Measurements from ENCODE around the gene DENND4A. TPM values are rescaled to one million over a fixed set of nuclear protein-coding genes. Genes with fewer than 3 reads are reported as not detected.
"Not testable (repeated sequence)": the region's sequence is repeated elsewhere in the genome, so short reads cannot be mapped to it uniquely, and the experiment has no call there.

DENND4A gene
- total and polyA plus RNA-seq, 3 donors from 2014 or later = 16.5 to 65.7 (median 63.4) TPM

GRCh38 chr15:65618560-65619109 lies 173.5 kb downstream of the DENND4A start:
- intact Hi-C loops (cut with DNase I; ENCODE audit: low total_unique reads) = no loop called here
- Histone ChIP-seq H3K27ac (no peak overlapping the region), H3K36me3 (ENCODE audit: low read depth, missing control alignments) (no peaks in the 10 kb centered on the region), H3K27me3 (no peaks in the 10 kb centered on the region), H3K4me1 (no peaks in the 10 kb centered on the region), H3K9me3 (no peaks in the 10 kb centered on the region), H3K4me3 (no peak overlapping the region)
- 65 to 77% methylated on average over 5 of the region's 5 CpGs for WGBS, 2 donors
- TF ChIP-seq CTCF (IDR thresholded peaks at IDR 0.05) (no peak), POLR2A (IDR thresholded peaks at IDR 0.05) (no peak)
- DNase-seq = no peak

GRCh38 chr15:65615887-65616286 lies 176.2 kb downstream of the DENND4A start:
- H3K36me3 ChIP-seq (ENCODE audit: low read depth, missing control alignments); DNase-seq; intact Hi-C loops (cut with DNase I; ENCODE audit: low total_unique reads); H3K4me3 ChIP-seq; H3K27ac ChIP-seq; H3K27me3 ChIP-seq; H3K9me3 ChIP-seq: not testable (repeated sequence)
- peaks cover 13% of the 10 kb centered on the region for H3K4me1 ChIP-seq
- 92 to 100% methylated on average over 1 of the region's 1 CpG for WGBS, 2 donors

GRCh38 chr15:65612949-65613744 lies 178.9 kb downstream of the DENND4A start:
- intact Hi-C loops (cut with DNase I; ENCODE audit: low total_unique reads) = no loop called here
- Histone ChIP-seq H3K27ac (no peak overlapping the region), H3K9me3 (no peaks in the 10 kb centered on the region), H3K4me3 (no peak overlapping the region), H3K4me1 (peaks cover 24% of the 10 kb centered on the region), H3K27me3 (no peaks in the 10 kb centered on the region), H3K36me3 (ENCODE audit: low read depth, missing control alignments) (no peaks in the 10 kb centered on the region)
- 72 to 79% methylated on average over 6 of the region's 6 CpGs for WGBS, 2 donors
- no peak for DNase-seq
- TF ChIP-seq CTCF (IDR thresholded peaks at IDR 0.05) (no peak), POLR2A (IDR thresholded peaks at IDR 0.05) (no peak)

- Histone ChIP-seq H3K4me1 (peaks cover 24% of the 10 kb centered on the region), H3K27me3 (no peaks in the 10 kb centered on the region), H3K4me3 (no peak overlapping the region), H3K9me3 (no peaks in the 10 kb centered on the region), H3K36me3 (ENCODE audit: low read depth, missing control alignments) (no peaks in the 10 kb centered on the region), H3K27ac (peak overlapping the region; percentile 92)
- no peak for TF ChIP-seq POLR2A (IDR thresholded peaks at IDR 0.05)
- no peak for TF ChIP-seq CTCF (IDR thresholded peaks at IDR 0.05)
- 46% methylated on average over 2 of the region's 2 CpGs for WGBS, 2 donors
- no peak for DNase-seq
- intact Hi-C loops (cut with DNase I; ENCODE audit: low total_unique reads) = no loop called here
Observed at GRCh38 chr15:65612616-65612946, 179.5 kb downstream of the DENND4A start.

GRCh38 chr15:65611888-65612615 lies 180.0 kb downstream of the DENND4A start:
- Histone ChIP-seq H3K4me3 (peak overlapping the region; percentile 74 to 96), H3K9me3 (no peaks in the 10 kb centered on the region), H3K36me3 (ENCODE audit: low read depth, missing control alignments) (no peaks in the 10 kb centered on the region), H3K27ac (peak overlapping the region; percentile 92), H3K27me3 (no peaks in the 10 kb centered on the region), H3K4me1 (peaks cover 24% of the 10 kb centered on the region)
- intact Hi-C loops (cut with DNase I; ENCODE audit: low total_unique reads) = no loop called here
- no peak for DNase-seq
- 27 to 42% methylated on average over 5 of the region's 5 CpGs for WGBS, 2 donors
- TF ChIP-seq CTCF (IDR thresholded peaks at IDR 0.05) = no peak
- TF ChIP-seq POLR2A (IDR thresholded peaks at IDR 0.05) = no peak
